ENCODE measurements around the gene FOXL1.

Gene FOXL1

DNA sequence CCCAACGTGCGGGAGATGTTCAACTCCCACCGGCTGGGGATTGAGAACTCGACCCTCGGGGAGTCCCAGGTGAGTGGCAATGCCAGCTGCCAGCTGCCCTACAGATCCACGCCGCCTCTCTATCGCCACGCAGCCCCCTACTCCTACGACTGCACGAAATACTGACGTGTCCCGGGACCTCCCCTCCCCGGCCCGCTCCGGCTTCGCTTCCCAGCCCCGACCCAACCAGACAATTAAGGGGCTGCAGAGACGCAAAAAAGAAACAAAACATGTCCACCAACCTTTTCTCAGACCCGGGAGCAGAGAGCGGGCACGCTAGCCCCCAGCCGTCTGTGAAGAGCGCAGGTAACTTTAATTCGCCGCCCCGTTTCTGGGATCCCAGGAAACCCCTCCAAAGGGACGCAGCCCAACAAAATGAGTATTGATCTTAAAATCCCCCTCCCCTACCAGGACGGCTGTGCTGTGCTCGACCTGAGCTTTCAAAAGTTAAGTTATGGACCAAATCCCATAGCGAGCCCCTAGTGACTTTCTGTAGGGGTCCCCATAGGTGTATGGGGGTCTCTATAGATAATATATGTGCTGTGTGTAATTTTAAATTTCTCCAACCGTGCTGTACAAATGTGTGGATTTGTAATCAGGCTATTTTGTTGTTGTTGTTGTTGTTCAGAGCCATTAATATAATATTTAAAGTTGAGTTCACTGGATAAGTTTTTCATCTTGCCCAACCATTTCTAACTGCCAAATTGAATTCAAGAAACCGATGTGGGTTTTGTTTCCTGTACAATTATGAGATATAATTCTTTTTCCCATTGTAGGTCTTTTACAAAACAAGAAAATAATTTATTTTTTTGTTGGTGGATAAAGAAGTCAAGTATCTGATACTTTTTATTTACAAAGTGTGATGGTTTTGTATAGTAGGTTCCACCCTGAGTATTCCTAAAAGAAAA lies 9.4 kb upstream of the FOXL1 start:
- DNase-seq: no peak

DNA sequence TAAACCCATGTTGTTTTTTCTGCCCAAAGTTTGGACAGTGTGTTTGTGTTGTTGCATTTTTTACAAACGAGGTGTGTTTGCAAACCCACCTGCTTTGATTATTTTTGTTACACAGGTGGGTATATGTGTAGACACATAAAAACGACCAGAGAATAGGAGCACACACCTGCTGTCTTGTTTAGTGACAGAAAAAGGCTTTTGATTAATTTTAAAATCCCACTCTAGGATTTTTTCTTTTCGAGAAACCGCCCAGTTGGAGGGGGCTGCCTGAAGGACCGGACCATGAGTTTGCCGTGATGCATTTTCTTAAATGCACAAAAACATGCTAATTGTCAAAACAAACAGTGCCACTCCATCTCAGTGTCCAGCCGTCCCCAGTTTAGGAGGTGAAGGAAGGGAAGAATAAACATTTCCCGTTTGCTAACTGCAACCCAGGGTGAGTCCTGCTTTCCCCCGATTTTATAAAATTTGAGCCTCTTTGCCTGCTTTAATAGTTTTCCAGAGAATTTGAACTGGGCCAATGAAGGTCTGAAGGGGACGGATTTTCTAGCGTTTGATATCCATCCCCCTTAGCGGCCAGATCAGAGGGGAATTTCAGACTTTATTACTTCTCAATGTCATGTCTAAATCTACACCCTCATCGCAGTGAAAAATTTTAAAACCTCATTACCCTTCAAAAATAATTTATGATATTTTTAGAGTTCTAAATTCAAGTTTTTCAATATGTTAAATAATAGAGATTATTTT lies 8.5 kb upstream of the FOXL1 start:
- DNase-seq: no peak

DNA sequence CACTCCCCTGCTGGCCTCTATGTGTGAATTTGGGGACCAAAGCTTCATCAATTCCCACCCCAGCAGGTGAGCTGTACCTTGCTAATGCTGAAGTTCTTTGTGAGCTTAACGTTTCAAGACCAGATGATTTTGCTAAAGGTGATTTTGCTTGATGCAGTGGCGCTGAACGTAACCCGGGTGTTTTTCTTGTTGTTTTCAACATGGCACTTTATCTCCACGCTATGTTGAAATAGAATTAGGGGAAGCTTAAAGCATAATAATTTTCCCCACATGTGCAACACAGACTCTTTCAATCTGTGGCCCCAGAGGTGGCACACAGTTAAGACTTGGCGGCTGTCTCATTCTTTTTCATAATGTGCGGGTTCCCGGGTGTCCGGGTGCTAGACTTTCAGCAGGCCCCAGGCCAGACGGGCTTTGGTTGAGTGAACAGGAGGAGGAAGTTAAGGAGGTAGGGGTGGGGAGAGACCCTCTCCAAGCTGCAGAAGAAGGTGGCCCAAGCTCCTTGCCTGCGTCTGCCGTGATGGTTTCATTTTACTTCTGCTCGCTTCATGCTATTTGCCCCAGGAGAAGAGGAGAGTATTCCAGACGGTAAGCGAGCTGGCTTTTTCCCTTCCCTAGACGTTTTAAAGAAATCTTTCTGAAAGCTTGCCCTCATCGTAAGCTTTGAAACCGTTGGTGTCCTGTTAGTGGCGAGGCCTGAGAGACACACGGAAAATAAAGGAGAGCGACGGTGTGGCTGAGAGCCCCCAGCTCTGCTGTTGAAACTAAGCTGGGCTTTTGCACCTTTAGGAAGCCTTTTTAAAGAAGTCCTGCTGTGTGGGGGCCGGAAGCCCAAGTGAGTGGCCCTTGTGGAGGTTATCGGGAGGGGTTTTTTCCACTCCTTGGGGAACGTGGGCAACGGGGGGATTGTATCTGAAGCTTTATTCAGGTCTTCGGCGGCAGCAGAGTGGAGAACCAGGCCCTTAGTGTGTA lies 7.5 kb upstream of the FOXL1 start:
- DNase-seq: no peak

DNA sequence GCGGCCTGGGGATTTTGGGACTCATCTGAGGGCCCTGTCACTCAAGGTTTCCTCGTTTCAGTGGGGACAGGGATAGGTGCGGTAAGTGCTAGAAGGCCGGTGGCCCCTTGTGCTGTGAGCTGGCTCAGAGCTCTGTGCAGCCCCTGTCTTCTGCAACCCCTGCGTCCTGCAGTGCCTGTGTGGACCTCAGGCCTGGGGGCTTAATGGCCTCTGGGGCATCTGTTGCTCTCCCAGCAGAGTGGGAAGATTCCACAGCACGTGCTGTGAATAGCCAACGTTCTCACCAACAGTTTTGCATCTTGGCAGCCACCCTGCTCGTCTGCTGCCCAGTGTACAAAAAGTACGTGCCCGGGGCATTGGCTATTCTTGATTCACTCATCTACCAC lies 6.8 kb upstream of the FOXL1 start:
- DNase-seq: no peak

DNA sequence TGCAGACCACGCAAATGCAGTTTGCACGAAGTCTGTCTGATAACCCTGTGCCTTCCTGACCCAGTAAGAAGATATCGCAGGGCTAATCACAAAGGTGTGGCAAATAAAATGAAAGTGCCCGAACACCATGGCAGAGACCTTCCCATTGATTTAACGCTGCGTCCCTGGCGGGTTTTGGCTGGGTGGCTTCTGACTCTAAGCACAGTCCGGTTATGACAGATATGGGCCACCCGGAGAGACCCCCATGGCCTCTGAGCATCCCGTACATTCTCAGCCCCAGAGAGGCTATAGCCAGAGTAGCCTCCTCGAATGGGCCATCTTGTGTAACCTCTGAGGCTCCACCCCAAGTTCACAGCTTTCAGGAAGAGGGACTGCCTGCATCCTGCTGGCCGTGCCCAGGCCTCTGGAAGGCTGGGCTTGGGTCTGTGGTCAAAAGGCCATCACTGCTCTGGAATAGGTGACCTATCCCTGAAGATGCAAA lies 6.3 kb upstream of the FOXL1 start:
- no peak for DNase-seq

DNA sequence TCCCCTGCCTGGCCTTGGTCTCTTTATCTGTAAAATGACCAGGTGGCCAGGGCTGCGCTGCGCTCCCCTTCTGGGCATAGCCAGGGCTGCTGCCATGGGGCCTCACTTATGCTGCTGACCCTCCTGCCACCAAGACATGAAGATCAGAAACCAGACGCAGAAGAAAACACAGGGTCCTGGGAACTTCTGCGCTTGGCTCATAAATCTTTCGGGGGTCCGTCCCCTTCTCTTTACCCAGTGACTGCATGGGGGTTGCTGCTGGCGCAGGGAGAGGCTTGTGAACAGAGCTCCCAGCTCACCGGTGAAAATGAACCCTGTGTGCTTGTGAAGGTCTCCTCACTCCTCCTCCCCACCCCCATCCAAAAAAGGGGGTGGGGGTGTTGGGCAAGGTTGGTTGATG lies 5.7 kb upstream of the FOXL1 start:
- no peak for DNase-seq

DNA sequence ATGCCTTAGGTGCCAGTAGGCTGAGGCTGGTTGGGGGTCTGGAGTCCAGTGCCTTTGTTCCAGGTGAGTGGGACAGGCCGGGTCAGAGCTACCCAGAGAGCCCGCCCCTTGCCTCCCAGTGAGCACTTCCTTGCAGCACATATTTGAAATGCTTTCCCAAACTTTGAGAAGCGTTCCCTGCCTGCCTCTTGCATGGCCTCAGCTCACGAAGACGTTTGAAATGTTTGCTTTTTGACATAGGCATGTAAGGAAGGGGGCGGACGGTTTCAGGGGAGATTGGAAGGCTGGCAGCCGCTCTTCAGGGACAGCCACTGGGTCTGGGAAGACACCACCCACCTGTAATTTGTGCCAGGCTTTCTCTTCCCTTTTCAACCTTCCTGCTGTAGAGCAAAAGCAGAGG lies 5.1 kb upstream of the FOXL1 start:
- no peak for DNase-seq

DNA sequence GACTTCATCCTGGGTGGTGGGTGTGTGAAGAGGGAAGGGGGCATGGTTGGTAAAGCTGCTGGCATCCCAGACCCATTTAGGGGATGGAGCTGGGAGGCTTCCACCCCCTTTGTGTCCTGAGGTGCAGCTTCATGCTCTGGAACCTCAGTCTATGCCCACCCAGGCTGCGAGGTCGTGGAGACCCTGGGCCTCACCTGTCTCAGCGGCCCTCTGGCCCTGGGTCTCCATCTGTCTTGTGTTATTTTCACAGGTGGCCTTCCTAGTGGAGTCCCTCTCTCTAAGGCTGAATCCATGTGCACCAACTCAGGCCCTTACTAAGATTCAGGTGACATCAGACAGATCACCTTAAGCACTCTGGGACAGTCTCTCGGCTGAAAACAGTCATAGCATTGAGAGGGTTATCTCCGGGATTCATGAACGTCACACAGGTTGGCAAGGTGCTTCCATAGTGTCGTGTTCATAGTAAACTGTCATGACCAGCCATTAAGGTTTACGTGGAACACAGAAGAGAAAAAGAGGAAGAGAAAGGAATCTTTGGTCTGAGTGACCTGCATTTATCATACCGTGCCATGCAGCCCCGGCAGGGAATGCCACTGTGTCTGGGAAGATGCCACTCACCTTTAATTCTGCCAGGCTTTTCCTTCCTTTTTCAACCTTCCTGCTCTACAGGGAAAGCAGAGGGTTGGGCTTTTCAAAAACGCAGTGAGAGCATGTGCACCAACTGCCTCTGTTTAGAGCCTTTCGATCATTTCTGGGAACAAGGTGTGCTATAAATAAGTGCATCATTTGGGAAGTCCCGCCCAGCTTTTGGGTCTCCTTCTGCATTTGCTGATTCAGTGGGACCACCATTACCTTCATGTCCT lies 4.5 kb upstream of the FOXL1 start:
- no peak for DNase-seq

DNA sequence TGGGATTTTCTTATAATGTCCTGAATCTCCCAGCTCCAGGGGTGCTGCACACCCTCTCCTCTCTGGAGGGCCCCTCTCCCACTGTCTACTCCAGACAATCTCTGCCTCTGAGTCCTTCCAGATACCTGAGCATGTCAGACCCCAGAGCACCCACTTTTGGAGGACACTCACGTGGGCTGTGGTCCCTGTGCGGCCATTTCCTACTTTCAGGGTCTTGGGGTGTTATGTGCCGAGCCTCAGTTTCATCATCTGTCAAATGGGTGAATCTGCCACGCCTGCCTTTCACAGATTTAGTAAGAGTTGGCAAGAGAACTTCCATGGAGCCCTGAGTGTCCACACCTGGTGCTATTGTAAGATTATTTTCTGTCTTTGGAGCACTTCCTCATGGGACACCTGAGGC lies 3.7 kb upstream of the FOXL1 start:
- no peak for DNase-seq

DNA sequence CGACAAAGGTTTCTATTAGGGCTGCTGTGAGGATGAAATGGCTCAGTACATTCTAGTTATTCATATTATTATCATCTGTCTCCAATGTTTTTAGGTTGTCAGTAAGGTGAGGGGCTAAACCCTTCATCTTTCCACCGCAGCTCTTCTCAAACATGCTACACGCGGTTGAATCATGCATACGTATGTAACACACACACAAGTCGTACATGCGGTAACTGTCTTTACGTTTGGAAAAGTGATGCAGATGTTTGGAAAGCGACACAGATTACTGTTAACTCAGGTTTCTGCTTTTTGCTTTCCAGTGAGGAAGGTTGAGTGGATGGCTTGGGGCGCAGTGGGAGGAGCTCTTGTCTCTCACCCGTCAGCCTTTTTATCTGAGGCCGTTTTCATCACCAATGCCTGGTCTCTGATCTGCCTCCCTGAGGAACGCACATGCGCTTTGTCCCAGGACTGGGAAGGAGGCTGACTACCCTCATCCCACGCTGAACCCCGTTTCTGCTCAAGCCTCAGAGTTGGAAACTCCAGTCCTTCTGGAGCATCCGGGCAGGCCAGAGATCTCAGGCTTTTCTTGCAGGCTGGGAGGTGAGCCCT lies 3.2 kb upstream of the FOXL1 start:
- no peak for DNase-seq

DNA sequence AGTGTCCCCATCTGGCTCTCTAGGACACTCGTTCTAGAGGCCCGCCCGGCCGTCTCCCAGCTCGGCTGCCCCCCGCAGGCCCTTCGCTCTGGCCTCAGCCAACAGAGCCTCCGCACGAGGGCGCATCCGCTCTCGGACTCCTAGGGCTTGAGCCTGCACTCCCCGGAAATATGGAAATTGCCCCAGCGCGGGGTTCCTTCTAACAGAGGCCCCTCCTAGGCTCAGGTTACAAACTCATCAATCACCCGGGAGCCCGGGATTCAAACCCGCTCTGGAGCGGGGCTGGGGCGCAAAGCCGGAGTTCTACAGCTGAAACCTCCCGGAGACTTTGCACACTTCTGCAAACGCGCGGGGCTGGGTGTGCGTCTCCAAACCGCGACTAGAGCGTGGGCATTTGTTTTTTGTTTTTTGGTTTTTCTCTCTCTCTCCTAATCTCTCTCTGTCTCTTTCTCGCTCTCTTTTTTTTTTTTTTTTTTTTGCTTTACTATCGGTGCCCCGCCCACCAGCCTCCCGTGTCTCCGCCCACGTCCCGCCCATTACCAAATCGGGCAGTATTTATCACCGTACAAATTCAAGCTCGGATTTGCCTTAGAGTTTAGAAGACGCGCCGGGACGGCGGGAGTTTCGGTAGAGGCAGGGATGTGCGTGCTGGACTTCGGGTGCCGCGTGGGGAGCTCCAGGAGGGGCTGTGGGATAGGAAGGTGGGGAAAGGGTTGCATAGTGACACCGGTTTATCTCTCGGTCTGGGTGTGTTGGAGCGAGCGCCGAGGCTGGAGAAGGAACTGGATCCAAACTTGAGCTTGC lies 2.4 kb upstream of the FOXL1 start:
- no peak for DNase-seq

DNA sequence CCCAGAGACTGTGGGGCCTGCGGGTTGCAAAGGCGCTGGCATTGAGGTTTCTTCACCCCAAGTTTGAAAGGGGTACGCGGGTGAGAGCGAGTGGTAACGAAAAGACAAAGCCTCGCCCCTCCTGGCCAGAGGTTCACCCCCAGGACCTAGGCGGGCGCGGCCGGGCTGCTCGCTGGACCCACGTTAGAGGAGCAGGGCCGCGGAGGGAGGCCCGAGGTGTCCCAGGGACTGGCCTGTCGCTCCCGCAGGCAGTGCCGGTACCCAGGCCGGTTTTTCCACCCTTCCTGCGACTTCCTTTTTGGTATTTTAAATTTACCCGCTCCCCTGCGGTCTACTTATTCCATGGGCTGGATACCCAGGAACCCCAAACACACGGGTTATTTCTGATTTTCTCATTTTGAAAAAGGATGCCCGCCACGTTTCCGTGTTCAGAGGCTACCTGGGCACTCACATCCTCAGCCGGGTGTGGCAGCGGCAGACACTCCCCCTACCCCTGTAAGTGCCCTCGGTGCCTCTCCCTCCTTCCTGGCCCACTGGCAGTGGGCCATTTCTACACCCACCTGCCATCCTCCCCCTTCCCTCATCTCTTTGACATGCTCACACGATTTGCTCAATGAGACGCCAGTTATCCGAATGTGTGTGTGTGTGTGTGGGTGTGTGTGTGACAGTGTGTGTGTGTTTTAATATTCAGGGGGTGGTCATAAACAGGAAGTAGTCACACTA lies 1.6 kb upstream of the FOXL1 start:
- DNase-seq: no peak

DNA sequence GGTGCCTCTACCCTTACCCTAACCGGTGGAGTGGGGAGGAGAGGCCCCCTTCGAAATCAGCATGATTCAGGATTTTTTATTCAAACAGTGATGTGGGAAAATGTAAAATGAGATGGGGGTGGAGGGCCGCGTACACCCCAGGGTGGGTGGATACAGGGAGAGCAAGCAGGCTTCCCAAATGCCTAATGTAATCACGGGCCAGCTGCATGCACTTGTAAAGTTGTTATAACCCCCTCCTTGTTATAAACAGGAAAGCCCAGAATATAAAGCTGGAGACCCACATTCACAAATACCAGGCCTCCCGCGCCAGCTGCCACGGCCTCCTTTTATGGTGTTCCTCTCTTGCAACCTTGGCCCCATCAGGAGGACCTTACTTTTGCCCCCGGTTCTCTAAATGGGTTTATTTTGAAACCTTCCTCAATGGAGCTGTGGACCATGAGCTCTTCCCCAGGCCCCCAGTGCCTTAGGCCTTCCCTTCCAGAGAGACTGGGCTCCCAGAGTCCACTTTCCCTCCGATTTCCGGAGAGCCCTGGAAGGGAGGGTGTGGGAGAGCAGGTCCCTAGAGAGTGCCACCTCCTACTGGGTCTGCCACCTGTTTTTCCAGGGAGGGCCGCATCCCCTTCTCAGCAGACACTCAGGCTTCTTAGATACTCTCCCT lies 906 bp upstream of the FOXL1 start:
- DNase-seq: no peak

DNA sequence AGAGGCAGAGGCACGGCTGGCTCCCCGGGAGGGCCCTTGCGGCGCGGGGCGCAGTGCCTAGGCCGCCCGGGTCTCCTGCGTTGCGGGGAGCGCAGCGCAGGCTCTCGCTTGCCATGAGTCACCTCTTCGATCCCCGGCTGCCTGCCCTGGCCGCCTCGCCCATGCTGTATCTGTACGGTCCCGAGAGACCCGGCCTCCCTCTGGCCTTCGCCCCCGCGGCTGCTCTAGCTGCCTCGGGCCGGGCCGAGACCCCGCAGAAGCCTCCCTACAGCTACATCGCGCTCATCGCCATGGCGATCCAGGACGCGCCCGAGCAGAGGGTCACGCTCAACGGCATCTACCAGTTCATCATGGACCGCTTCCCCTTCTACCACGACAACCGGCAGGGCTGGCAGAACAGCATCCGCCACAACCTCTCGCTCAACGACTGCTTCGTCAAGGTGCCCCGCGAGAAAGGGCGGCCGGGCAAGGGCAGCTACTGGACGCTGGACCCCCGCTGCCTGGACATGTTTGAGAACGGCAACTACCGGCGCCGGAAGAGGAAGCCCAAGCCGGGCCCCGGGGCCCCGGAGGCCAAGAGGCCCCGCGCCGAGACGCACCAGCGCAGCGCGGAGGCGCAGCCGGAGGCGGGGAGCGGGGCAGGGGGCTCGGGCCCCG lies 390 bp downstream of the FOXL1 start:
- DNase-seq: no peak

DNA sequence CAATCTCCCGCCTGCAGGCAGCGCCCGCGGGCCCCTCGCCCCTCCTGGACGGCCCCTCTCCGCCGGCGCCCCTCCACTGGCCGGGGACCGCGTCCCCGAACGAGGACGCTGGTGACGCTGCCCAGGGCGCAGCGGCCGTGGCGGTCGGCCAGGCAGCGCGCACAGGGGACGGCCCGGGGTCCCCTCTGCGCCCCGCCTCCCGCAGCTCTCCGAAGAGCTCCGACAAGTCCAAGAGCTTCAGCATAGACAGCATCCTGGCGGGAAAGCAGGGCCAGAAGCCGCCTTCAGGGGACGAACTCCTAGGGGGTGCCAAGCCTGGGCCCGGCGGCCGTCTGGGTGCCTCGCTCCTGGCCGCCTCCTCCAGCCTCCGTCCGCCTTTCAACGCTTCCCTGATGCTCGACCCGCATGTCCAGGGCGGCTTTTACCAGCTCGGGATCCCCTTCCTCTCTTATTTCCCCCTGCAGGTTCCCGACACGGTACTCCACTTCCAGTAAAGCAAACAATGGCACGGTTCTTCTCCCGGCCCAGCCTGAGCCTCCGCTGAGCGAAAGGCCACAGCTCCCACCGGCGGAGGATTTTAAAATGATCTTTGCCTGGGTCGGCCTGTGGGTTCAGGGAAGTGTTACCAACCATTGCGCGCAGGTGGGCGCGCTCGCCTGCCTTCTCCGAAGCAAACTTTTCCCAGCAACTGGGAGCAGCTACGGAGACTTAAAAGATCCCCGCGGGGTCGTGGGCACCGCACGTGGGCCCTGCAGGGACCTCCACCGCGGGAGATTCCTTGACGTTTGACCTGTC lies 1.1 kb downstream of the FOXL1 start:
- no peak for DNase-seq

DNA sequence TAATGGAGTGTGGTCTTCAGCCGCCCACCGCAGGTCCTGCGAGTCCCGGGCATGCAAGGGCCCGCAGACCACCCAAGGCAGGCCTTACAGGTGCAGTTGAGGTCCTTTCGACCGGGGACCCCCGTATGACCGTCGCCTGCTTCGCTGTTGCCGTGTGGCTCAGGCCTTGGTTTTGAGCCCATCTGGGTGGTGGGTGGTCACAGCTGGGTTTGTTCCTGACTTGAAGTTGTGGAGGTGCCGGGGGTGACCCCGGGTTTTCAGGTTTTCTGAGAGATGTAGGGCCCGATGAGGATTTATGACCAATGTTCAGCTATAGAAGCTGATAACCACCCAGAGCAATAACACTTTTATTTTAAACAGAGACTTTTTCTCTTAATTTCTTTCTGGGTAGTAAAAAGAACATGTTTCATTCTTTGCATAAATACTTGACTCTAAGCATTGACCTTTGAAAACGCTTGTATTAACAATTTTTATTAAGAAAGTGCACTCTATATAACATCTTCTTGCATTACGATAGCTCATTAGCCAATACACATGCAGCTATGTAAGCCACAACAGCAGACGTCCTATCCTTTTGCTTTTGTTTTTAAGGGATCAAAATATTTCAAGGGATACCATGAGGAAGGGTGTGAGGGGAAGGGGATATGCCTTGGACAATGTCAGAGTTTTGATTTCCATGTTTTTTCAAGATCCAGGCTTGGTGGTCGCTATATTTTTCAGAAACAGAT lies 1.9 kb downstream of the FOXL1 start:
- no peak for DNase-seq

DNA sequence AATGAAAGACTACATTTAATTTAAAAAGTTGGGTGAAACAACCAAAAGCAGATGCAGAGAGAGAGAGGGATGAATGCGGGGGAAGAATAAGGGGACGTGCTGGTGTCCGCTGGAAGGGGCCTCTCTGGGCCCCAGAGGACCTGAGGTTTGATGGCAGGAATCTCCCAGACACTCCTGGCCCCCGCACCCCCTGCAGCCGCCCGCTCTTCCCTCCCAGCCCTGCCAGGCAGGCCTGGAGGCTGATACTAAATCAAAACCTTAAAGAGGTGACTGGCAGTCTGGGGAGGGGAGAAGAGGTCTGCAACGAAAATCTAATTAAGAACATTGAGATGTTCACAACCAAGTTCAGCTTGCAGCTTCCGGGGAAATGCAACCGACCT lies 2.4 kb downstream of the FOXL1 start:
- no peak for DNase-seq
